Testis (tissue), 5 donors: ENCODE measurements around the gene FCAMR. TPM values are rescaled to one million over a fixed set of nuclear protein-coding genes. Genes with fewer than 3 reads are reported as not detected.

Experiments
- DNase-seq: peaks from one replicate; pipeline ENCODE4 v3.0.0-alpha.2; 2019
- H3K27ac ChIP-seq, 2 donors: fragments of 200-600 bp; sonication (generic); one replicate each; pipeline ENCODE4 v1.5.1; 2019
- H3K27me3 ChIP-seq: fragments of 200-600 bp; sonication (generic); one replicate; pipeline ENCODE4 v1.5.1; 2019
- H3K36me3 ChIP-seq: fragments of 200-600 bp; sonication (generic); one replicate; pipeline ENCODE4 v1.5.1; 2017; ENCODE audit warnings: low read depth; ENCODE audit errors: missing control alignments
- H3K4me1 ChIP-seq: fragments of 200-600 bp; sonication (generic); one replicate; pipeline ENCODE4 v1.5.1; 2019
- H3K4me3 ChIP-seq, 2 donors: fragments of 200-600 bp; sonication (generic); one replicate each; pipeline ENCODE4 v1.5.1; 2017 to 2019
- H3K9me3 ChIP-seq: fragments of 200-600 bp; sonication (generic); one replicate; pipeline ENCODE4 v1.5.1; 2017
- CTCF ChIP-seq, 3 experiments: fragments of 450-650 bp in 2 of 3; fragments of 200-600 bp in 1 of 3; sonication (generic) in 1 of 3; IDR thresholded peaks; one replicate each; pipeline ENCODE4 v1.5.1; 2016 to 2019; ENCODE audit warnings: antibody characterized with exemption in 3 of 3, mild to moderate bottlenecking in 2 of 3, moderate library complexity in 1 of 3
- POLR2A ChIP-seq: fragments of 450-650 bp; IDR thresholded peaks from one replicate; pipeline ENCODE4 v1.6.1; 2017; ENCODE audit warnings: antibody characterized with exemption, mild to moderate bottlenecking, moderate library complexity
- WGBS, 2 donors: methylation state at CpG; one replicate each; pipeline ENCODE4 v1.1.5; 2018; 5-methylcytosine and 5-hydroxymethylcytosine counted together
- intact Hi-C: fragments of 100-400 bp; cut with DNase I; formaldehyde crosslinking; loops from one replicate; pipeline ENCODE4 v1.15.1; 2023; ENCODE audit warnings: low total_unique reads
- long read RNA-seq, 2 donors: transcript quantifications; one replicate each; lab custom pipeline, GENCODE V29; 2026
- polyA plus RNA-seq: library from polyadenylated mRNA; stranded (reverse); fragments of 350-450 nt; fragmentation: Illumina TruSeq; extraction: RNeasy Lipid Tissue Mini Kit (QIAGEN cat#74804); gene quantifications from one replicate; pipeline ENCODE4 v1.2.3, GENCODE V29; 2014; ENCODE audit warnings: low read depth, low replicate concordance; ENCODE audit not compliant: insufficient read depth
- total RNA-seq, 2 donors: library from RNA; depleted of rRNA; stranded (reverse); fragments of >200 nt; gene quantifications; one replicate each; pipeline ENCODE4 v1.2.3, GENCODE V29; 2016

The FCAMR gene
- total RNA-seq: under 1 TPM in 1 of 2 donors, not detected in 1; 0.31 TPM
- polyA plus RNA-seq: 0.41 TPM
- long read RNA-seq, donor 1: 0 reads
- long read RNA-seq, donor 2: 0 reads

- WGBS, 2 donors: 88 to 90% methylated on average over 2 of the region's 2 CpGs
- intact Hi-C loops: no loop called here
- peaks cover 6% of the 10 kb centered on the region for H3K4me1 ChIP-seq
- H3K36me3 ChIP-seq: no peaks in the 10 kb centered on the region
- no peak within 1 kb of the TSS for H3K27ac ChIP-seq
- TF ChIP-seq CTCF (IDR thresholded peaks at IDR 0.05) (no peak), POLR2A (no peak)
- no peak within 1 kb of the TSS for H3K4me3 ChIP-seq
- no peaks in the 10 kb centered on the region for H3K27me3 ChIP-seq
- H3K9me3 ChIP-seq: no peaks in the 10 kb centered on the region
- DNase-seq: no peak
These were observed at the start of gene FCAMR for GRCh38 chr1:206970446-206970845. Gene FCAMR, minus strand, starts transcription at chr1:206970460. Its CDS starts 335 bp downstream, at chr1:206970125.

- intact Hi-C loops: no loop called here
- no peak for TF ChIP-seq POLR2A
- TF ChIP-seq CTCF (IDR thresholded peaks at IDR 0.05): no peak
- no peak for DNase-seq
- Histone ChIP-seq H3K4me3 (no peak overlapping the region), H3K36me3 (no peaks in the 10 kb centered on the region), H3K4me1 (peaks cover 4% of the 10 kb centered on the region), H3K27ac (no peak overlapping the region), H3K9me3 (no peaks in the 10 kb centered on the region), H3K27me3 (no peaks in the 10 kb centered on the region)
- WGBS, 2 donors: 25 to 43% methylated on average over 2 of the region's 2 CpGs
These were observed 49.4 kb upstream of the FCAMR start for GRCh38 chr1:207019661-207020060.

GRCh38 chr1:207019161-207019560 lies 48.9 kb upstream of the FCAMR start:
- Histone ChIP-seq H3K36me3 (no peaks in the 10 kb centered on the region), H3K4me3 (no peak overlapping the region), H3K27me3 (no peaks in the 10 kb centered on the region), H3K27ac (no peak overlapping the region), H3K9me3 (no peaks in the 10 kb centered on the region), H3K4me1 (no peaks in the 10 kb centered on the region)
- TF ChIP-seq CTCF (IDR thresholded peaks at IDR 0.05) (no peak), POLR2A (no peak)
- DNase-seq: no peak
- 86 to 98% methylated on average over 1 to 2 of the region's 2 CpGs for WGBS, 2 donors
- intact Hi-C loops: no loop called here

- Histone ChIP-seq H3K4me3 (no peak overlapping the region), H3K4me1 (no peaks in the 10 kb centered on the region), H3K27ac (no peak overlapping the region), H3K27me3 (no peaks in the 10 kb centered on the region), H3K36me3 (no peaks in the 10 kb centered on the region), H3K9me3 (no peaks in the 10 kb centered on the region)
- WGBS, 2 donors: 90 to 94% methylated on average over 4 of the region's 4 CpGs
- intact Hi-C loops: no loop called here
- DNase-seq: no peak
- TF ChIP-seq CTCF (IDR thresholded peaks at IDR 0.05) (no peak), POLR2A (no peak)
These were observed 48.4 kb upstream of the FCAMR start for GRCh38 chr1:207018707-207019106.
